Vagina (tissue), 2 donors: ENCODE results near the gene FBN3. TPM values are rescaled to one million over a fixed set of nuclear protein-coding genes. Genes with fewer than 3 reads are reported as not detected.

Experiments
- DNase-seq, 2 donors: peaks; one replicate each; pipeline ENCODE4 v3.0.0-alpha.2; 2017; ENCODE audit errors: extremely low spot score in 2 of 2
- H3K27ac ChIP-seq: fragments of 200-600 bp; sonication (generic); one replicate; pipeline ENCODE4 v1.5.1; 2019
- H3K27me3 ChIP-seq: fragments of 200-600 bp; sonication (generic); one replicate; pipeline ENCODE4 v1.5.1; 2019
- H3K36me3 ChIP-seq, 2 donors: fragments of 200-600 bp; sonication (generic); one replicate each; pipeline ENCODE4 v1.5.1; 2017 to 2019
- H3K4me1 ChIP-seq: fragments of 200-600 bp; sonication (generic); one replicate; pipeline ENCODE4 v1.5.1; 2019
- H3K4me3 ChIP-seq, 2 donors: fragments of 200-600 bp; sonication (generic); 1 replicate in 1 of 2; 2 replicates in 1 of 2; pipeline ENCODE4 v1.5.1; 2016 to 2019
- H3K9me3 ChIP-seq: fragments of 200-600 bp; sonication (generic); one replicate; pipeline ENCODE4 v1.5.1; 2019
- POLR2A ChIP-seq, 2 donors: fragments of 450-650 bp; IDR thresholded peaks; one replicate each; pipeline ENCODE4 v1.6.1; 2017; ENCODE audit warnings: antibody characterized with exemption in 2 of 2, mild to moderate bottlenecking in 2 of 2, moderate library complexity in 2 of 2
- POLR2AphosphoS5 ChIP-seq, 2 donors: sonication (generic); formaldehyde crosslinking; IDR thresholded peaks; one replicate each; pipeline ENCODE4 v1.9.0; 2017; ENCODE audit warnings: antibody characterized with exemption in 2 of 2, mild to moderate bottlenecking in 2 of 2, low read depth in 1 of 2; ENCODE audit not compliant: insufficient read depth in 1 of 2
- intact Hi-C: fragments of 100-400 bp; cut with DNase I; formaldehyde crosslinking; loops from one replicate; pipeline ENCODE4 v1.15.1; 2023
- total RNA-seq: library from RNA; depleted of rRNA; stranded (reverse); fragments of >200 nt; gene quantifications from one replicate; pipeline ENCODE4 v1.2.3, GENCODE V29; 2016
- TF ChIP-seq, protein P1 (sequence below), 3 experiments: fragments of 450-650 bp in 2 of 3; fragments of 200-600 bp in 1 of 3; sonication (generic) in 1 of 3; IDR thresholded peaks; one replicate each; pipeline ENCODE4 v1.5.1; 2017 to 2019; ENCODE audit warnings: antibody characterized with exemption in 3 of 3, mild to moderate bottlenecking in 2 of 3, moderate library complexity in 2 of 3

Gene FBN3
- total RNA-seq, 1 donor from 2014 or later, result not detected

DNA sequence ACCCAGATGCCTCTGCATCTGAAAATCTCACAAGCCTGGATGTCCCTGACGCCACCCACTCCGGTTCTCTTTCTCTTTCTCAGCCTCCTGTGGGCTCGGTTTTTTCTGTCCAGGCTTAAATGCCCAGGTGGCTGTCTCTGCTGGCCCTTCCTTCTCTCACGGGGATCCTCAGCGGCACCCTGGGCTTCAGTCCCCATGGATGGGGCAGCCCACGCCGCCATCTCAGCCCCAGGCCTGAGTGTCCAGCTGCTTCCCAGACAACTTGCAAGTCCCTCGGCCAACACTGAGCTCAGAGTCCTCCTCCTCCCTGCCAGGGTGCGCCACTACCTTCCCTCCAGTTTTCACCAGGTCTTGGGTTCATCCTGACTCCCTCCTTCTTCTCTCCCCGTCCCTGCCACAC, 6.4 kb downstream of the FBN3 start:
- H3K36me3 ChIP-seq, result no peaks in the 10 kb centered on the region
- H3K9me3 ChIP-seq, result no peaks in the 10 kb centered on the region
- TF ChIP-seq, protein P1, sequence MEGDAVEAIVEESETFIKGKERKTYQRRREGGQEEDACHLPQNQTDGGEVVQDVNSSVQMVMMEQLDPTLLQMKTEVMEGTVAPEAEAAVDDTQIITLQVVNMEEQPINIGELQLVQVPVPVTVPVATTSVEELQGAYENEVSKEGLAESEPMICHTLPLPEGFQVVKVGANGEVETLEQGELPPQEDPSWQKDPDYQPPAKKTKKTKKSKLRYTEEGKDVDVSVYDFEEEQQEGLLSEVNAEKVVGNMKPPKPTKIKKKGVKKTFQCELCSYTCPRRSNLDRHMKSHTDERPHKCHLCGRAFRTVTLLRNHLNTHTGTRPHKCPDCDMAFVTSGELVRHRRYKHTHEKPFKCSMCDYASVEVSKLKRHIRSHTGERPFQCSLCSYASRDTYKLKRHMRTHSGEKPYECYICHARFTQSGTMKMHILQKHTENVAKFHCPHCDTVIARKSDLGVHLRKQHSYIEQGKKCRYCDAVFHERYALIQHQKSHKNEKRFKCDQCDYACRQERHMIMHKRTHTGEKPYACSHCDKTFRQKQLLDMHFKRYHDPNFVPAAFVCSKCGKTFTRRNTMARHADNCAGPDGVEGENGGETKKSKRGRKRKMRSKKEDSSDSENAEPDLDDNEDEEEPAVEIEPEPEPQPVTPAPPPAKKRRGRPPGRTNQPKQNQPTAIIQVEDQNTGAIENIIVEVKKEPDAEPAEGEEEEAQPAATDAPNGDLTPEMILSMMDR (IDR thresholded peaks at IDR 0.05), result no peak
- peaks cover 4% of the 10 kb centered on the region for H3K27me3 ChIP-seq
- no peaks in the 10 kb centered on the region for H3K4me1 ChIP-seq
- H3K27ac ChIP-seq, result no peak overlapping the region
- intact Hi-C loops, result no loop called here
- no peak for DNase-seq
- no peak overlapping the region for H3K4me3 ChIP-seq

DNA sequence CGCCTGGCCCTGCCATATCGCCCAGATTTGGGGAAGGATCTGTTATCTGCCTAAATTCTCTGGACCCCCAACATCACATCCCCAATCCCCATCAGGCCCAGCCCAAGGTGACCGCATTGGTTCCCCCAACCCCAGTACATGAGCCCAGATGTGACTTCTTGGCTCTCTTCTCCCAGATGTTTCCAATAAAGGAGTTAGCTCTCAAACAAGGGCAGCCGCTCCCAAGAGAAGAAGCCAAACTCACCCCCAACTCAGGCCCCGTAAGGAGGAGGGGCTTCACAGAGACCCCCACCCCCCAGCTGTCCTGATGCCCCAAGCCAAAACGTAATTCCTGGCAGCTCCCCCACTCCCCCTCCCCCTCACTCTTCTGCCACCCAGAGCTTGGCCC, 6.9 kb downstream of the FBN3 start:
- Histone ChIP-seq H3K27ac (no peak overlapping the region), H3K27me3 (no peaks in the 10 kb centered on the region), H3K9me3 (no peaks in the 10 kb centered on the region), H3K4me1 (no peaks in the 10 kb centered on the region), H3K36me3 (no peaks in the 10 kb centered on the region), H3K4me3 (no peak overlapping the region)
- intact Hi-C loops, result no loop called here
- DNase-seq, result no peak
- TF ChIP-seq, protein P1 (IDR thresholded peaks at IDR 0.05), result no peak
- TF ChIP-seq POLR2AphosphoS5 (IDR thresholded peaks at IDR 0.05; ENCODE audit: insufficient read depth in 1 of 2, low read depth in 1 of 2) (no peak), POLR2A (IDR thresholded peaks at IDR 0.05) (no peak)

DNA sequence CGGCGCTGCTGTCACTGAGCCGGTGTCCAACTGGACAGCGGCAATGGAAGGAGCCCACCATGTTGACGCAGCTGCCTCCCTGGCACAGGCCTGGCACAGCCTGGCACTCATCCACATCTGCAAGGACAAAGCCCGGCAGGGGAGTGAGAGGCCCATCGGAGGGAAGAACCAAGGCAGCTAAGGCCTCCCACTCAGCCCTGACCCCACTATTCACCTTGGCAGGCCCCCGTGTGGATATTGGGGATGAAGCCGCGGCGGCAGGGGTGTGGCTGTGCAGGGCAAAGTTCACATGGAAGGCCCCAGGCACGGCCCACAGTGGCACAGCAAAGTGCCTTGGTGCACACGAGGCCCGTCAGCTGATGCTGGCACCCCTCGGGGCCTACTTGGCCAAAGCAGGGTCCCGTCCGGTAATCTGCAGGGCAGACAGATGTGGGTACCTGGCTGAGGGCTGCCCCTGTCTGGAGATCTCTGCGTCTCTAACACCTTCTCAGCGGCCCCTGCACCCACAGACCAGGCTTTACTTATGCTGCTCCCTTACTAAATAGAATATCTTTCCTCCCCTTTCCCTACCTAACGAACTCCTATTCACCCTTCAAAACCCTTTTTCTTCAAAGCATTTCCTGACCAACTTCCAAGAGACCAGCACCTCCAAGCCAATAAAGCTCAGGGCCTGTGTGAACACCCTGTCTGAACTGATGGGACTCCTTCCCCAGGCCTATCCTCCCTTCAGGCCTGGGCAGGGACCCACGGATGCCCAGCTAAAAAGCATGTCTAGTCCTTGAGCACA, 7.5 kb downstream of the FBN3 start:
- no peak overlapping the region for H3K27ac ChIP-seq
- no peaks in the 10 kb centered on the region for H3K9me3 ChIP-seq
- no peak overlapping the region for H3K4me3 ChIP-seq
- no peak for DNase-seq
- no peaks in the 10 kb centered on the region for H3K4me1 ChIP-seq
- intact Hi-C loops, result no loop called here
- H3K27me3 ChIP-seq, result no peaks in the 10 kb centered on the region
- H3K36me3 ChIP-seq, result no peaks in the 10 kb centered on the region
- TF ChIP-seq POLR2A (IDR thresholded peaks at IDR 0.05) (no peak), POLR2AphosphoS5 (IDR thresholded peaks at IDR 0.05; ENCODE audit: insufficient read depth in 1 of 2, low read depth in 1 of 2) (no peak)
- TF ChIP-seq, protein P1 (IDR thresholded peaks at IDR 0.05), result no peak

DNA sequence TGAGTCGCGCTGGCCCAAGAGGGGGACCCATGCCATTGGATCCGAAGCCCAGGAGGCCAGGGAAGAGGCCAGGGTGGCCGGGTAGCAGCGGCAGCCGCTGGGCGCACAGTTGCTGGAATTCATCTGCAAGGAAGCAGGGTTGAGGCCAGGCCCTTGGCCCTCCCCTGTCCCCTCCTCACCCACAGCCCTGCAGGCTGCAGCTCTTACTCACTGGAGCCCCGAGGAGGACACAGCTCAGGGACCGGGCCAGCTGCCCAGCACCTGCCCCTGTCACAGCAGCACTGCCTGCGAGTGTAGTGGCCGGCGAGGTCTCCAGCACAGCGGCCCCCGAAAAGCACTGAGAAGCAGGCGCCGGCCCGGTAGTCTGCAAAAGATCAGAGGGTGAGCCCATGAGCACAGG, 11.2 kb downstream of the FBN3 start:
- intact Hi-C loops, result no loop called here
- no peaks in the 10 kb centered on the region for H3K27me3 ChIP-seq
- no peaks in the 10 kb centered on the region for H3K9me3 ChIP-seq
- H3K36me3 ChIP-seq, result no peaks in the 10 kb centered on the region
- TF ChIP-seq POLR2A (IDR thresholded peaks at IDR 0.05) (no peak), POLR2AphosphoS5 (IDR thresholded peaks at IDR 0.05; ENCODE audit: insufficient read depth in 1 of 2, low read depth in 1 of 2) (no peak)
- TF ChIP-seq, protein P1 (IDR thresholded peaks at IDR 0.05), result no peak
- no peak overlapping the region for H3K27ac ChIP-seq
- H3K4me1 ChIP-seq, result no peaks in the 10 kb centered on the region
- no peak overlapping the region for H3K4me3 ChIP-seq
- no peak for DNase-seq

DNA sequence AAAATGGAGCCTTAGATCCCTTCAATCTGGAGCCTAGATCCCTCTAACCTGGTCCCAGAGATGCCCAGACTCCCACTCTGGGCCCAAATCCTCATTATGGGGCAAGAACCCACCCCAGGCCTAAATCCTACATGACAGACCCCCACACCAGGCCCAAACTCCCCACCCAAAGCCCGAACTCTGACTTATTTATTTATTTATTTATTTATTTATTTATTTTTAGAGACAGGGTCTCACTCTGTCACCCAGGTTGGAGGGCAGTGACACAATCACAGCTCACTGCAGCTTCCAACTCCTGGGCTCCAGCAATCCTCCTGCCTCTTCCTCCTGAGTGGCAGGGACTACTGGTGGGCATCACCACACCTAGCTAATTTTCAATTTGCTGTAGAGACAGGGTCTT, 12.0 kb downstream of the FBN3 start:
- no peak for DNase-seq
- TF ChIP-seq, protein P1 (IDR thresholded peaks at IDR 0.05), result no peak
- no peak for TF ChIP-seq POLR2A (IDR thresholded peaks at IDR 0.05)
- no peak for TF ChIP-seq POLR2AphosphoS5 (IDR thresholded peaks at IDR 0.05; ENCODE audit: insufficient read depth in 1 of 2, low read depth in 1 of 2)
- H3K27me3 ChIP-seq, result no peaks in the 10 kb centered on the region

More for the DNA sequence above, 12.0 kb downstream of the FBN3 start:
- Histone ChIP-seq H3K4me1 (no peaks in the 10 kb centered on the region), H3K36me3 (no peaks in the 10 kb centered on the region), H3K27ac (no peak overlapping the region), H3K9me3 (no peaks in the 10 kb centered on the region), H3K4me3 (no peak overlapping the region)
- intact Hi-C loops, result no loop called here
